ENCODE data around the gene COX8C. TPM values are rescaled to one million over a fixed set of nuclear protein-coding genes. Genes with fewer than 3 reads are reported as not detected.
A peak's percentile ranks its signal among the peaks of the same experiment; 100 is the strongest.

Gene COX8C
- total RNA-seq, 1 experiment from 2014 or later: not detected

- in situ Hi-C loops (cut with HindIII; ENCODE audit: low pct_unique_long_range_greater_than_20kb, low sequenced_read_pairs): no loop called here
- peak; percentile 75 for DNase-seq (ENCODE audit: low read depth)
These were observed 28.1 kb upstream of the COX8C start for GRCh38 chr14:93318927-93319326.

DNA sequence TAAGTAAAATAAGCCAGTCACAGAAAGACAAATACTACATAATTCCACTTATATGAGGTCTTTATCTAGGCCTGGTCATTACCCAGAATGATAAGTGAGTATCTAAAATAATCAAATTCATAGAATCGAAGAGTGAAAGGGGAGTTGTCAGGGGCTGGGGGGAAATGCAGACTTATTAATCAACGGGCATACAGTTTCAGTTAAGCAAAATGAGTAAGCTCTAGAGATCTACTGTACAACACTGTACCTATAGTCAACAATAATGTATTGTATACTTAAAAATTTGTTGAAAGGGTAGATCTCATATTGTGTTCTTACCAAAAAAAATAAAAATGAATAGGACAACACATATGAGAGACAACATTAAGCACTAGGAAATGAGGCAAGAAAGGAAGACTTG is 27.5 kb upstream of the COX8C start:
- in situ Hi-C loops (cut with HindIII; ENCODE audit: low pct_unique_long_range_greater_than_20kb, low sequenced_read_pairs): no loop called here
- DNase-seq (ENCODE audit: low read depth): no peak

- in situ Hi-C loops (cut with HindIII; ENCODE audit: low pct_unique_long_range_greater_than_20kb, low sequenced_read_pairs): no loop called here
- no peak for DNase-seq (ENCODE audit: low read depth)
These were observed 27.0 kb upstream of the COX8C start for GRCh38 chr14:93319958-93320357.

DNA sequence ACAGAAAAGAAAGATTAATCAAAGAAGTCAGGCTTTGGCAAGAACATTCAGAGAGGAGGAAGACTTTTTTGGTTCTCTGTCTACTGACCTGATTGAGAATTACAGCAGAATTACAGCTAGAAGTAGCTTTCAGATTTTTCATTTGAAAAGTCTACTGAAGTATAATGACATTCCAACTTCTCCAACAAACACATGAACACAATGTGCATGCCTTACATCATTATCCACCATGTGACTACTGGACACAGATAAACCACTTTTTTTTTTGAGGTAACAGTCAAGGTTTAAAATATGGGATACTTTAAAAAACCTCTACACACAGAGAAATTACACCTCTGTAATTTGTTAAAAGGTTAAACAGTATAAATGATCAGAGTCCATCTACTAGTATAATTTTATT is 26.5 kb upstream of the COX8C start:
- no peak for DNase-seq (ENCODE audit: low read depth)
- in situ Hi-C loops (cut with HindIII; ENCODE audit: low pct_unique_long_range_greater_than_20kb, low sequenced_read_pairs): no loop called here

DNA sequence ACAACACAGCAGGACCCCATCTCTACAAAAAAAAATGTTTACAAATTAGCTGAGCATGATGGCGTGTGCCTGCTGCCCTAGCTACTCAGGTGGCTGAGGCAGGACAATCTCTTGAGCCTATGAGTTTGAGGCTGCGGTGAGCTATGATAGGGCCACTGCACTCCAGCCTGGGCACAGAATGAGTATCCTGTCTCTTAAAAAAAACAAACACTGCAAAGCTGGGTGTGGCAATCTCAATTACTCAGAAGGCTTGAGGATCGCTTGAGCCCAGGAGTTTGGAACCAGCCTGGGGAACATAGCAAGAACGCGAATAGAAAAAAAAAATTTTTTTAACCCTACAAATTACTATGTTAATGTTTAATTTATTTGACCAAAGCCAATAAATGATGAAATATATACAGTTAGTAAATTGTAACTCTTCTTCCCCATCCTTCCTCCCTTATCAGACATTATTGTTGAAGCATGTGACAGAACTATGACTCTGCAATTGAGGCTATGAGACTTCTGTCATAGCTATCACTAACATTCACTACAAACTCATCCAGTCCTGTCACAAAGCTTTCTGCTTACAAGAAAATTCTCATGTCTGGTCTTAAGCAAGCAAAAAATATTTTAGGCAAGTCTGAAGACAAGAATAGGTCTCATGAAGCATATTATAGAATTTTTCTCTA is 23.9 kb upstream of the COX8C start:
- in situ Hi-C loops (cut with HindIII; ENCODE audit: low pct_unique_long_range_greater_than_20kb, low sequenced_read_pairs): no loop called here

GRCh38 chr14:93323600-93324174 is 23.3 kb upstream of the COX8C start:
- DNase-seq (ENCODE audit: low read depth): no peak
- in situ Hi-C loops (cut with HindIII; ENCODE audit: low pct_unique_long_range_greater_than_20kb, low sequenced_read_pairs): no loop called here

More for the DNA sequence above, 23.9 kb upstream of the COX8C start:
- DNase-seq (ENCODE audit: low read depth): peak; percentile 72

DNA sequence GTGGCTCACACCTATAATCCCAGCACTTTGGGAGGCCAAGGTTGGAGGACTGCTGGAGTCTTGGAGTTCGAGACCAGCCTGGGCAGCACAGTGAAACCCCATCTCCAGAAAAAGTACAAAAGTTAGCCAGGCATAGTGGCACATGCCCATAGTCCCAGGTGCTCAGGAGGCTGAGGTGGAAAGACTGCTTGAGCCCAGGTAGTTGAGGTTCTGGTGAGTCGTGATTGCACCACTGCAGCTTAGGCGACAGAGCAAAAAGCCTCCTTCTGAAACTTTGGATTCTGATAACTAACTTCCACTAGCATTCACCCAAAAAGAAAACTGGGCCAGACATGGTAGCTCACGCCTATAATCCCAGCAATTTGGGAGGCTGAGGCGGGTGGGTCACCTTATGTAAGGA is 20.8 kb upstream of the COX8C start:
- in situ Hi-C loops (cut with HindIII; ENCODE audit: low pct_unique_long_range_greater_than_20kb, low sequenced_read_pairs): no loop called here
- no peak for DNase-seq (ENCODE audit: low read depth)

- in situ Hi-C loops (cut with HindIII; ENCODE audit: low pct_unique_long_range_greater_than_20kb, low sequenced_read_pairs): no loop called here
- no peak for DNase-seq (ENCODE audit: low read depth)
These were observed 18.4 kb upstream of the COX8C start for GRCh38 chr14:93328546-93328945.

- in situ Hi-C loops (cut with HindIII; ENCODE audit: low pct_unique_long_range_greater_than_20kb, low sequenced_read_pairs): no loop called here
- DNase-seq (ENCODE audit: low read depth): peak; percentile 66
These were observed 16.9 kb upstream of the COX8C start for GRCh38 chr14:93329965-93330608.

DNA sequence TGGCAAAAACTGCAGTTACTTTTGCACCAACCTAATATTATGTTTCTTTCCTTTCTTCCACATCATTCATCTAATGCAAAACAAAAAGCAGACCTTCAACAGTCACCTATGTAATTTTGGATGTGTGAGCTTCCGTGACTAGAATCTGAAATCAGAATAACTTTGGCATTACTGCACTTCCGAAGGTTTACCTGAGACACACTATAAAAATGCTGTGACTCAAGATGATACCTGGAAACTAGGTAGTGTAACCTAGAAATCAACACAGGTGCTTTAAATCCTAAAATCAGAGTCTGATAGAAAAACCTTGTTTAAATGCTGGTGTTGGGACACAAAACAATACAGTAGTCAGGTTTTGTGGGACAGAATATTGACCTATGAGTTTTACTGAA is 16.4 kb upstream of the COX8C start:
- DNase-seq (ENCODE audit: low read depth): no peak
- in situ Hi-C loops (cut with HindIII; ENCODE audit: low pct_unique_long_range_greater_than_20kb, low sequenced_read_pairs): no loop called here

DNA sequence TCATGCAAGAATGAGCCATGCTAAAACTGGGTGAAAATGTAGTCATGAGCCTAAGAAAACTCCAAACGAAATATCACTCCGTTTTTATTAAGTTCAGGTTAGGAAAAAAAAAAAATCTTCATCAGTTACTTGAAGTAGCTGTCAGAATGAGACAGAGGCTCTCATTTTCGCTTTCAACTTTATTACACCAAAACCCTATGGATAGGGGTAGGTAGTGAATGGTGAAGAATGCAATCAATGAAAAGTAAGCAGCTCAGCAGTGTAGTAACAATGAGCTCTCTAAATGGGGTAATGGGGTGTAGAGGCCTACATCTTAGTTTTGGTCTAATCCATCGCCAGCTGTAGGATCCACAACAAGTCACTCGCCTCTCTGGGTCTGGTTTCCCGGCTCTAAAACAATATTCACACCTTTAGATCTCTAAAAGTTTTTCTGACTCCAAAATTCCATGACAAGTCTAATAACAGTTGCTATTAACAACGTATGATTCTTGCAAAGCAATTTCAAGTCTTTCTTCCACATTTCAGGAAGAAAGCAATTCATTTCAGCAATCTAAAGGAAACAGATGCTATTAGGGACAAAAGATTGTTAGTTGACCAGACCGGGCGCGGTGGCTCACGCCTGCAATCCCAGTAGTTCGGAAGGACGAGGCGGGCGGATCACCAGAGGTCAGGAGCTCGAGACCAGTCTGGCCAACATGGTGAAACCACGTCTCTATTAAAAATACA is 15.8 kb upstream of the COX8C start:
- peak; percentile 36 for DNase-seq (ENCODE audit: low read depth)
- in situ Hi-C loops (cut with HindIII; ENCODE audit: low pct_unique_long_range_greater_than_20kb, low sequenced_read_pairs): no loop called here

DNA sequence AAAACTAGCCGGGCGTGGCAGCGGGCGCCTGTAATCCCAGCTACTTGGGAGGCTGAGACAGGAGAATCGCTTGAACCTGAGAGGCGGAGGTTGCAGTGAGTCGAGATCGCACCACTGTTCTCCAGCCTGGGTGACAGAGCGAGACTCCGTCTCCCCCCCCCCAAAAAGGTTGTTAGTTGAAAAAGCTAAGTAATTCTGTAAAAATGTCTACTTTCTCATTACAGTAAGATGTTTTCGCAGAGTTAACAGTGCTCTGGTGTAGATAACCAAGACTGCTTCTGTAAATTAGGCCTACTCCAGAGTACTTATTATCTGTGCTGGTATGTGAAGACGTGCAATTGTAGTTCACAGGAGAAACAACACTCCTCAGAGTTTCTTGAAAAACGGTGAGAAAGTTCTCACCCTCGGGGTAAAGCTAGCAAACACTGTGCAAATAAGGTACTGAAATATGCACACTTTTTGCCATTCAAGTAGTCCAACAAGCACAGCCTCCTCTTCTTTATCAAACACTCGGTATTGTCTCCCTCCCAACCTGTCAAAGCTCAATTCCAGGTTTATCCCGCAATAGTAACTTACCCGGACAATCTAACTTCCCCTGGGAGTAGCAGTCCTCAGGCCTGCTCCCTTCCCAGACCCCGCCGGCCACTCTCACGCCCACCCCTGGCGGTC is 15.1 kb upstream of the COX8C start:
- peak; percentile 39 for DNase-seq (ENCODE audit: low read depth)
- in situ Hi-C loops (cut with HindIII; ENCODE audit: low pct_unique_long_range_greater_than_20kb, low sequenced_read_pairs): no loop called here

DNA sequence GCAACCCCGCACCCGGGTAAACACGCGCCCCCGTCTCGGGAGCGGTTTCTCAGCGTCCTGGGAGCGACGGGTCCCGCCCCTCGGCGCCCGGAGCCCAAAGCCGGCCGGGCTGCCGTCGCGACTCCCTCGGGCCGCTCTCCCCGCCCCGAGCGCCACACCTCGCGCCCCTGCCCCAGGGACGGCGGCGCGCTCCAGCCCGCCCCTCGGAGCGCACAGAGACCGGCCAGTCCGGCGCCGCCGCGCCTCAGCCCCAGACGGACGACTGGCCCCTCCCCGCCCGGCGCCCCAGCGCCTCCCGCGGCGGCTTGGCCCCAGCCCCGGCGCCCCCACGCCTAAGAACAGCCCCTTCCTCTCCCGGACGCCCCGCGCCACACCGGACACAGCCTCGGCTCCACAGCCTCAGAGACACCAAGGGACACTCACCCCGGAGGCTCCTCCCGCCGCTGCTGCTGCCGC is 14.6 kb upstream of the COX8C start:
- peak; percentile 39 for DNase-seq (ENCODE audit: low read depth)
- in situ Hi-C loops (cut with HindIII; ENCODE audit: low pct_unique_long_range_greater_than_20kb, low sequenced_read_pairs): no loop called here

DNA sequence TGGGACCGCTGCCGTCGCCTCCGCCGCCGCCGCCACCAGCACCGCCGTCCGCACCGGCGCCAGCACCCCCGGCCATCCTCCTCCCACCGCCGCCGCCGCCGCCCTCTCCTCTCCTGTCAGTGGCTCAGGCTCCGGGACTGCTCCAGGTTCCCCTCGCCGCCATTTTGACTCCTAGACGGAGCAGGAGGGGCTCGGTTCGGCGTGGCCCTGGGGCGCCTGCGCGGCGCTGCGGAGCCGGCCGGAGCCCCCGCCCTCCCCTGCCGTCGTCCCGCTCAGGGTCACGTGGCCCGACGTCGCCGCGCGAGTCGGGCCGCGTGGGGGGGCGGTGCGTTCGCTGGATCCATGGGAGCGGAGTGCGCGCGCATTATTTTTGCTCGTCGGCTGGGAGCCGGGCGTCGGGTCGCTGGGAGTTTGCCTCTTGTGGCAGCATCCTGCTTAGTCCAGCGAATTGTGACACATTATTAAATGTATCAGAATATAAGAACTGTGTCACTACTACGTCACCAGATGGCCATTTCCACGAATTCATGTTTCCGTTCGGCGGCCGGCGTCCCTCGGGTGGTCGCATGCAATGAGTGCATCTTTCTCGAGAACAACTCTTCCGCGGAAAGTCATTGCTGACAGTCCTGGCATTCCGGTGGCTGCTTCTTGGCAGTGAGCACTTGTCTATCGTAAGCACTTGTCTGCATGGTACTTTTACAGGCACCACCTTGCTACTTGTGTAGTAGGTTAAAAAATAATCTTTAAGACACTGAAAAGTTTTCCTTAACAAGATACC is 13.9 kb upstream of the COX8C start, which contains the start of gene BTBD7:
BTBD7 (minus strand) TSS at position 184 of the 778 bp plus-strand sequence. CDS start 36,985 bp downstream, outside the sequence.
- DNase-seq (ENCODE audit: low read depth): peak; percentile 93
- in situ Hi-C loops (cut with HindIII; ENCODE audit: low pct_unique_long_range_greater_than_20kb, low sequenced_read_pairs): no loop called here

DNA sequence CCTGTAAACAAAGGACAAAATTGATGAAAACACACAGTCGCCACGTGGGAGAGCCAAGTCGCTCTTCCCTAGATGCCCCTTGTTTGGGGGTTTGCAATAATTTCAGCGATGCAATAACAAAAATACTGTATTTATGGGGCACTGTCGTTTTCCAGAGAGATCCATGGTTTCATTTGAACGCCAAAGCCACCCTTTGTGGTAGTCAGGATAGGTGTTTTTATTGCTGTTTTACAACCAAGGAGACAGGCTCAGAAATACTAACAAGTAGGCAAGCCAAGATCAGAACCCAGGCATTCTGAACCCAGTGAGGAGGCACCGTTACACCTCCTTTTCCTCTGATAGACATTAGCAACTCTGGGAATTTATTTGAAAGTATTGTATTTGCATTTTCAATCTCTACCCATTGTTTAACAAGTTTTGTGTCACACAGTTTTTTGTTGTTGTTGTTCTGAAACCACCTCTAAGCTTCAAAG is 13.3 kb upstream of the COX8C start:
- DNase-seq (ENCODE audit: low read depth): no peak
- in situ Hi-C loops (cut with HindIII; ENCODE audit: low pct_unique_long_range_greater_than_20kb, low sequenced_read_pairs): no loop called here

DNA sequence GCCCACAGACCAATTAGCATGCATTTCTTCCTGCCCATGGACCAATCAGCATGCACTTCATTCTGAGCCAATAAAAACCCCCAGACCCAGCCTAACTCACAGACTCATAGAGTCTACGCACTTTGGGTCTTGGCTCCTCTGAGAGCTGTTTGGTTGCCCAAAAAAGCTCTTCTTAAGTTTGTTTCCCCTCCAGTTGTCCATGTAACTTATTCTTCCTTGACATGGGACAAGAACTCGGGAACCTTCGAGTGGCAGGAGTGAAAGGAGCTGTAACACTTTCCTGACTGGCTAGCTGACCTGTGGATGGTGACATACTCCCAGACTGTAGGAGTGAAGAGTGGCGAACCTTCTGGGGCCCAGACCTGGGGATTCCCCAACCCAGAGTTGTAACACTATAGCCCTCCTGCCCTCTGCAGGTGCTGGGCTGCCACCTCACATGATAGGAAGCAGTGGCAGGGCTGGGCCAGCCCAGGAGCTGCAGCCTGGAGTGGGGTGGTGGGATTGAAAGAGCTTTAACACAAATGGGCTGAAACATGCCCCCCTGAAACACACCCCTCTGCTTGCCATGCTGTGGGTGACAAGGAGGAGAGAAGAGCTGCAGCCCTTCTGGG is 9.7 kb upstream of the COX8C start:
- in situ Hi-C loops (cut with HindIII; ENCODE audit: low pct_unique_long_range_greater_than_20kb, low sequenced_read_pairs): no loop called here
- no peak for DNase-seq (ENCODE audit: low read depth)

- in situ Hi-C loops (cut with HindIII; ENCODE audit: low pct_unique_long_range_greater_than_20kb, low sequenced_read_pairs): no loop called here
- no peak for DNase-seq (ENCODE audit: low read depth)
These were observed 9.1 kb upstream of the COX8C start for GRCh38 chr14:93337884-93338283.
